ENCODE results near the gene CPT1A.

Gene CPT1A

GRCh38 chr11:68810164-68810563 is 31.6 kb downstream of the CPT1A start:
- H3K36me3 ChIP-seq (ENCODE audit: control insufficient read depth, insufficient read depth, low read length) = peaks cover 2% of the 10 kb centered on the region; the same call in 1 of the 2 replicates
- DNase-seq (ENCODE audit: extremely low read depth, insufficient read length) = no peak
- H3K27me3 ChIP-seq (replicated peaks; ENCODE audit: control insufficient read depth, insufficient read depth, low read length) = no peaks in the 10 kb centered on the region
- TF ChIP-seq CTCF (IDR thresholded peaks at IDR 0.05; ENCODE audit: insufficient read depth, low read length, poor library complexity, severe bottlenecking) = no peak
- no peak overlapping the region for H3K4me3 ChIP-seq (replicated peaks; ENCODE audit: low read depth, low read length)

GRCh38 chr11:68809506-68809905 is 32.2 kb downstream of the CPT1A start:
- no peak for DNase-seq (ENCODE audit: extremely low read depth, insufficient read length)
- no peaks in the 10 kb centered on the region for H3K36me3 ChIP-seq (ENCODE audit: control insufficient read depth, insufficient read depth, low read length)
- no peaks in the 10 kb centered on the region for H3K27me3 ChIP-seq (replicated peaks; ENCODE audit: control insufficient read depth, insufficient read depth, low read length)
- no peak overlapping the region for H3K4me3 ChIP-seq (replicated peaks; ENCODE audit: low read depth, low read length)
- no peak for TF ChIP-seq CTCF (IDR thresholded peaks at IDR 0.05; ENCODE audit: insufficient read depth, low read length, poor library complexity, severe bottlenecking)

DNA sequence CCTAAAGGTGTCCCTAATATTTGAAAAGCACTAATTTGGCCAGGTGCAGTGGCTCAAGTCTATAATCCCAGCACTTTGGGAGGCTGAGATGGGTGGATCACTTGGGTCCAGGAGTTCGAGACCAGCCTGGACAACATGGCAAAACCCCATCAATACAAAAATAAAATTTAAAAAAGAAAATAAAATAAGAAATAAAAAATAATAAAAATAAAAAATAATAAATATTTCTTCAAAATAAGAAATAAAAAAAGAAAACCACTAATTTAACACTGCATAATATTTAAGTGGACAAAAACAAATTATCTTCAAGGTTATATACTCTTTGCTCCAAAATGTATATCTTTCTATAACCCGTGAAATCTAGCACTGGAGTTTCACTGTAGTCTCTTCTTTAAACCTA is 32.9 kb downstream of the CPT1A start:
- Histone ChIP-seq H3K36me3 (ENCODE audit: control insufficient read depth, insufficient read depth, low read length) (no peaks in the 10 kb centered on the region), H3K27me3 (replicated peaks; ENCODE audit: control insufficient read depth, insufficient read depth, low read length) (no peaks in the 10 kb centered on the region), H3K4me3 (replicated peaks; ENCODE audit: low read depth, low read length) (no peak overlapping the region)
- DNase-seq (ENCODE audit: extremely low read depth, insufficient read length) = no peak
- no peak for TF ChIP-seq CTCF (IDR thresholded peaks at IDR 0.05; ENCODE audit: insufficient read depth, low read length, poor library complexity, severe bottlenecking)

DNA sequence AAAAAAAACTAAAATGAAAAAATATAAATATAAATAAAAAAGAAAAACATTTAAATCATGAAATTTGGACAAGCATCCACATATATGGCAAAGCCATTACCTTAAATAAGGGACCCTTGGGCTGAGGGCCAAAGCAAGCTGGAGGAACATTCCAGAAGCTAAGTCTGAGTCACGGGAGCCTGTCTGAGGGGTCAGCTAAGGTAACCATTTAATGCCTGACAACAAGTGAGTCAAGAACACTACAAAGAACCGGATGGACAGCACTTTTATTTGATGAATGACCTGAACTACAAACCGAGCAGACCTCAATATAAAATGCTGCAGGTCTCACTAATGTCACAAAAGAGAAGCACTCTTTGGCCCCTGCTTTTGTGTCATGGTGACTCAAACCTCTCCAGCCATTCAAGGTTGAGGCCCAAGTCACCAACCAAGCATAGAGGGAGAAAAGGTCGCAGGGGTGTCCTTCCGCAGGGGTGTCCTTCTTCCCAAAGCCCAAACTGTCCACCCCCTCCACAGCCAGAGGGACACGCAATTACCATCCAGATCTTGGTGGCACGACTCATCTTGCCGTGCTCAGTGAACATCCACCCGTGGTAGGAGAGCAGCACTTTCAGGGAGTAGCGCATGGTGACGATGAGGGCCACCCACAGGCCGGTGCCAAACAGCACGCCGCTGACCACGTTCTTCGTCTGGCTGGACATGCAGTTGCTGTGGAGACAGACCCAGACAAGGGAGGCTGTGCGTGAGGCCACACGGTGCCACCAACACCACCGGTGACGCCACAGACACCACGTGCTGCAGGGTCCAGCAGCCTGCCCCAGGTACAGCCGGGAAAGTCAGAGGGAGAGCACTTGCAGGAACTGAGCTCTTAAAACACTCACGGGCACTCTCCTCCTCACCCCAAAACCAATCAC is 34.5 kb downstream of the CPT1A start:
- no peak for DNase-seq (ENCODE audit: extremely low read depth, insufficient read length)
- no peak overlapping the region for H3K4me3 ChIP-seq (replicated peaks; ENCODE audit: low read depth, low read length)
- H3K27me3 ChIP-seq (replicated peaks; ENCODE audit: control insufficient read depth, insufficient read depth, low read length) = no peaks in the 10 kb centered on the region
- TF ChIP-seq CTCF (IDR thresholded peaks at IDR 0.05; ENCODE audit: insufficient read depth, low read length, poor library complexity, severe bottlenecking) = no peak
- H3K36me3 ChIP-seq (ENCODE audit: control insufficient read depth, insufficient read depth, low read length) = no peaks in the 10 kb centered on the region

DNA sequence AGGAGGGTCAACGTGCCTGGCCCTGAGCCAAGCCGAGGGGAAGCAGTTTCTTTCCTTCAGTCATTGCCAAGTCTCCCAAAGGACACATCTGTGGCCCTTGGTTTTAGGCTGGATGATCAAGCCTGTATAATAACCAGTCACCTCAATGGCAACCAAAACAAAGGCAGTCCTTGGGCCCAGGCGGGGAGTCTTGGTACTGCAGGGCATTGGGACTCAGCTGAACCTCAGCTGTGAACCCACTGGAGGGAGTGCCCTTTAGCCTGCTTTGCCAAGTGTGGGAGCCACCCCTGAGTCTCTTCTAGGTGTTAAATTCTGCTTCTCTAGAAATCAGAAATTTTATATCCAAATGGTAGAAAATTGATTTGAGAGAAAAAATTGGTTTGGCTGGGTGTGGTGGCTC is 36.9 kb downstream of the CPT1A start:
- Histone ChIP-seq H3K27me3 (replicated peaks; ENCODE audit: control insufficient read depth, insufficient read depth, low read length) (no peaks in the 10 kb centered on the region), H3K4me3 (replicated peaks; ENCODE audit: low read depth, low read length) (no peak overlapping the region), H3K36me3 (ENCODE audit: control insufficient read depth, insufficient read depth, low read length) (no peaks in the 10 kb centered on the region; the same call in 1 of the 2 replicates)
- no peak for DNase-seq (ENCODE audit: extremely low read depth, insufficient read length)
- TF ChIP-seq CTCF (IDR thresholded peaks at IDR 0.05; ENCODE audit: insufficient read depth, low read length, poor library complexity, severe bottlenecking) = peak; percentile 17
